G401 (cell line): ENCODE data around the gene CBY1. TPM values are rescaled to one million over a fixed set of nuclear protein-coding genes. Genes with fewer than 3 reads are reported as not detected.

Experiments
- DNase-seq: peaks from one replicate; pipeline ENCODE4 v3.0.0-alpha.2; 2015; ENCODE audit warnings: low spot score
- in situ Hi-C: cut with HindIII; loops from 2 replicates; pipeline ENCODE4 v1.10.0; 2016; ENCODE audit warnings: low sequenced_read_pairs, mixed read lengths
- total RNA-seq: library from RNA; depleted of rRNA; stranded (reverse); fragments of >200 nt; shearing (Covaris generic); gene quantifications from 2 replicates; pipeline ENCODE4 v1.2.3, GENCODE V29; 2014

The CBY1 gene
- total RNA-seq, 1 experiment from 2014 or later, result 47.6 TPM

DNA sequence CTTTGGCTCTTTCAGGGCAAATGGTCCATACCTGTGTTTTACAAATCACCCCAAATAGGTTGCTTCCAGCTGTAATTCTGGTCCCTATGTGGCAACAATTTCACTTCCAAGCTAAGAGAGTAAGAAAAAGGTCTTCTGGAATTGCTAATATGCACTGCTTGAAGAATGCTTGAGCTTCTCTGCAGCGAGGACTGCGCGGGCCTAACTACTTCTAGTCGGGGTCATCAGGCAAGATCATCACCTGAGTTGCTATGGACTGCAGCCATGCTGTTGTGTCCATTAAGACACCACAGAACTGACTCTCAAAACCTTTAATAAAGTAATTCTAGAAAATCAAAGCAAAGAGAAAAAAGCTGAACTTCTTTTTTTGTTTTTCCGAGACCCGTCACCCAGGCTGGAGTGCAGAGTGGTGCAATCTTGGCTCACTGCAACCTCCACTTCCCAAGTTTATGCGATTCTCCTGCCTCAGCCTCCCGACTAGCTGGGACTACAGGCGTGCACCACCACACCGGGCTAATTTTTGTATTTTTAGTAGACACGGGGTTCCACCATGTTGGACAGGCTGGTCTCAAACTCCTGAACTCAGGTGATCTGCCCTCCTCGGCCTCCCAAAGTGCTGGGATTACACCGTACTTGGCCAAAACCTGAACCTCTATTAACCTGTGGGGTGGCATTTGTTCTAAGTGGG is 42.1 kb downstream of the CBY1 start:
- in situ Hi-C loops, result no loop called here
- DNase-seq, result no peak

DNA sequence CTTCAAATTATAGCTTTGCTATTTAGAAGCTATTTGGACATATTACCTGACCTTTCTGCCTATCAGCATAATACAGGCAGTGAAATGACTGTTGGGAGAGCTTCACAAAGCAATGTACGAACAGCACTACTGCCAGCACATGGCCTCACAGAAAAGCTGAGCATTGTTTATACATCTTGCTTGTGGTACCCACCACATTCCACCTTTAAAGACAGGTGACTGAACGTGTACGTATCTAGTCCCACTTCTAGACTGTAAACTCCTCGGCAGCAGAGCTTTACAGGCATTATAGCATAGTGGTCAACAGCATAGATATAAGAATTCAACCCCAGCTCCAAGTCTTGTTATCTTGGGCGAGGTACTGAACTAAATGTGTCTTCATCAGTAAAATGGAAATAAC is 42.7 kb downstream of the CBY1 start:
- in situ Hi-C loops, result no loop called here
- peak; percentile 17 for DNase-seq

DNA sequence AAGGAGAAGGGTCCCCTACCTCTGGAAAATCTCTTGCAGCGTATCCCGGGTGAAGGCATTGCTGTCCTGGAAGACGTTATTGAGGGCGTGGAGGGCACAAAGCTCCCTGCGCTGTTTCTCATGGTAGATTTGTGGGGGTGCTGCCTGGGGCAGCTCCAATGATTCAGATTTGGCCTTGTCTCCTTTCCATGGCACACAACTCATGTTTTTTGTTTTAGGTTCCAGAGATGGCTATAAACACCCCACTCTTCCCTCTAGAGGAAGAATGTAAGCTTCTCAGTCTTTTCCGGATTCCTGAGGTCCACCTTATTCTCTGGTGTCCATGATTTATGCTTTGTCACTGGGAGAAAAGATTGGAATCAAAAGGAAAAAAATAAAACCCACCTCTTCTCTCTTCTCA is 43.3 kb downstream of the CBY1 start:
- in situ Hi-C loops, result no loop called here
- peak; percentile 34 for DNase-seq

DNA sequence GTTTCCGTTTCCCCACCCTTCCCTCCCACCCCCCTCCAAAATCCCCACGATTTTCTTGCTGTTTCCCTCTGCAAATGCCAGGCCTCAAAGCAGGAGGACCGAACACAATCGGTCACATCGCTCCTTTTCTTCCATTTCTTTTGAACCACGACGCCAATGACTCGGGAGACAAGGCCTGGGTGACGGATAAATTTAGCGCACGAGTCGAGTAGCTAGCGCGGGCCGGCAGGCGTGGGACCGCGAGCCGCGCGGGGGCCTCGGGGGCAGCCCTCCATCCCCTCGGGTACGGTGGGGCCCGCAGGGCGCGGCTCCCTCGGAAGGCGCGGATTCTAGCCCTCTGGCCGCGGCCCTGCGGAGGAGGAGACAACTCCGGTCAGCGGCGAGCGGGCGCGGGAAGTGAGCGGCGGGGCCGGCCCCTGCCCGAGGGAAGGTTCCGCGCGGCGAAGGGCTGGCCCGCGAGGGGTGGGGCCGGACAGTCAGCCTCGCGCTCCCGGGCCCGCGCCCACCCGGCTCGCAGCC is 43.9 kb downstream of the CBY1 start:
- in situ Hi-C loops, result no loop called here

DNA sequence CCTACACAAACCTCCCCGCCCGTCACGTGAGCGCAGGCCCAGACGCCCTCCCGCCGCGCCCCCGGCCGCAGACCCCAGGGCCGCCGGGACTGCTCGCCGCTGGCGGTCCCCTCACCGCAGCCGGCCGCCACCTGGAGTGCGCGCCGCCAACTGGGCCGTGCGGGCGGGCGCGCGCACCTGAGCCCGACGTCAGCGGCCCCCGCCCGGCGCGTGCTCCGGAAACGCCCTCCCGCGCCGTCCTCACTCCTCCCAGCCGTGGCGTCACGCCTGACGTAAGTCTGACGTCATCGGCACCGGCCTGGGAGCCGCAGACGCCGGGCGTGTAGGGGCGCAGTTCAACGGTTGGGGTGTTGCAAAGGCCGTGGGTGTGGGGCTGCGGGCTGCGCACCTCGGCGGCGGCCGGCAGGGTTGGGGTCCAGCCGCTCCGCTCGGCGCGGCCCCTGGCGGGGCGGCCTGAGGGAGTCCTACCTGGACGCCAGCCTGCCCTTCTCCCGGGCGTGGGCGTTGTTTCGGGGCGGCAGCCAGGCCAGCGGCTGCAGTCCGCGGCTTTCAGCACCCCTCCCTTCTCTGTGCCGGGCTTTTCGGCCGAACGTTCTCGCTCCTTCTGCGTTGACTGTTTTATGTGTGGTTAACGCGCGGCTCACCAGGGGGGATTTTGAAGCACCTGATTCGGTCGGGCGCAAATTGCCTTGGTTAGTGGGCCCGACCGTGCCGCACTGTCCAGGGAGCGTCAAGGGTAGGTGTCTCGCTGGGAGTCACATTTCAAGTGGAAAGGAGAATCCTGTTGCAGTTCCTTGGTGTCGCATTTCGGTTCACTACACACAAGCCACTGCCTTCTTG is 44.6 kb downstream of the CBY1 start, which contains the start of gene JOSD1:
JOSD1 (minus strand) TSS at position 155 of the 840 bp plus-strand sequence. CDS start 956 bp downstream, outside the sequence.
- DNase-seq, result peak; percentile 93
- in situ Hi-C loops, result no loop called here

More for the DNA sequence above, 43.9 kb downstream of the CBY1 start:
- peak; percentile 41 for DNase-seq

DNA sequence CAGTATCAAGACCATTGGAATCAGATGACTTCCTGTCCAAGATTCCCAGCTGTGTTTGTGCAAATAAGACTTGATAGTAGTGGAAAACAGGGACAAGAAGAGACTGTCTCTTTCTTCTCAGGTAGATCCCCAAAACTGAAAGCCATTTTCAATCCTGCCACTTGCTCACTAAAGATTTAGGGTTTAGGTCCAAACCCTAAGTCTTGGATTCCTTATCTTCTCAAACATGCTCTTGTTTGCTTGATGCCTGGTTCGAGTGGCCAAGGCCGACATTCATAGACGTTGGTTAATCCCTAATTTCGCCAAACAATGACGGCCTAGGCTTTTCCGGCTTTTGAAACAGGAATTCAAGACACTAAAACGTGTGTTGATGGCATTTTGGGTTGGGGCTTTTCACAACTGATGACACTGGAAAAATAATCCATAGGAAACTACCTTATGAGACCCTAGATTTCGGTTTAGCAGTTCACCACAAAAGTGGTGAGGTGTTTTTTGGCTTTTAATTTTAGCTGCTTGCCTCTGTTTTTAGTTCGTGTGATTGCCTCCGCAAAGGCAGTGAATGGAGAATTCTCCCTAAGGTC is 48.3 kb downstream of the CBY1 start:
- in situ Hi-C loops, result no loop called here
- DNase-seq, result no peak

DNA sequence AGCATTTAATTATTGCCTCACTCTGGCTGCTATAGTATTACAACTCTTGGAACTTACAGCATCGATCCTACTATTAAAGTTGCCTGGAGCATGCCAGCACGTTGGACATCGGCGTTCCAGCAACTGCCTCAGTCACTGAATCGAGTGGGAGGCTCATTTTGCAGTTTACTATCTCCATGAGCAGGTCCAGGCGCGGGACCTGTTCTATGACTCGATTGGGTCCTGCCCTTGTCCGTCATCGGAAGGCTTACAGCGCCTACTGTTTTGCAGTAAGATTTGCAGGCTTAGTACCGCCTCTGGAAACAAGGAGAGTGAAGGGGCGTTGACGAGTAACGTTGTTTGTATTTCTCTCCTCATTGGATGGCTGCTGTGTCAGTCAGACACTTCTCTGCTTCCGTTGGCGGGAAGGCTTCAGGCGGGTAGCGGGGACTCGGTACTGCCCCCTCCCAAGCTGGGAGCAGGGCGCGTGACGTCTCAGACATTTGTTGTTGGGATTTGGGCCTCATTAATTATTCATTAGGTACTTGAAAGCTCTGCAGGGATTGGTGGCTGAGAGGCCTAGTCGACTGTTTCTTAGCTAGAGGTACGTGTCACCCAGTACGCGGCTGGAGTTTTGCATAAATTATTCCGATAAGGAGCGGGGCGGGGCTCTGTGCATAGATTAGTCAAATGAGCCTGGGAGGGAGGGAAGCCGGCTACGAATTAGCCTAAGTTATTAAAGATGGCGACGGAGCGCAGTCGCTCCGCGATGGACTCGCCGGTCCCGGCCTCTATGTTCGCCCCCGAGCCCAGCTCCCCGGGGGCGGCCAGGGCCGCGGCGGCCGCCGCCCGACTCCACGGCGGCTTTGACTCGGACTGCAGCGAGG is 49.0 kb downstream of the CBY1 start, which contains the start of gene GTPBP1:
GTPBP1 (plus strand) TSS at position 710 of the 866 bp plus-strand sequence; CDS start at position 722, 12 bp downstream.
- in situ Hi-C loops, result no loop called here
- DNase-seq, result peak; percentile 100

DNA sequence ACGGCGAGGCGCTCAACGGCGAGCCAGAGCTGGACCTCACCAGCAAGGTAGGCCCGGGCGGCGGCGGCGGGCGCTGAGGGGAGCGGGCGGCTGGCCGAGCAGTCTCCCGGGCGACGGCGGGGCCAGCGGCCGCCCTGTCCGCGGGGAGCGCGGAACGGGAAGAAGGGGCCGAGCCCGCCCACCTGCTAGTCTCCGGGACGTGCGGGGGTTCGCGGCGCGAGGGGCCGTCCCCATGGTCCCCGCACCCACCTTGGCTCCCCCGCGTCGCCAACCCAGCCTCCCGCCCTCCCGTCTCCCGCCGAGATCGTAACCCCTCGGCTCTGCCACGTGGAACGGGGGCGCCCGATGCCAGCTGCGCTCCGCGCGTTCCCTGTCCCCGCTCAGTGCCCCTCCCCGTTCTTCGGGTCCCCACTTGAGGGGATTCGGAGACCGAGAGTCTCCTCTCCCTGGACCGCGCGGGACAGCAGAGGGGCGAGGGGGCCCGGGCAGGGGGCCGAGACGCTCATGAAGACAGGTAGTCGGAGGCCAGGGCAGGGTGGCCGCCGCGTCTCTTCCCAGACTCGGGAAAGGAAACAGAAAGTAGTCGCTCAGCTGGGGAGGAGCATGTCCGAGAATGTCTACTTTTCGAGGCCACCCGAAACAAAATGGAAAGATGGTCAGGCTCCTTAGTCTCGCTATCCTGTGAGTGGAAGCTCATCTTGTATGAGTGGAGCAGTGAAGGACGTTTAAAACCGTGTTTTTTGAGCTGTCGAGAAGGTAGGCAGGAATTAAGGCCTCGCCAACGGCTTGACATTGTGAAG is 49.9 kb downstream of the CBY1 start:
- in situ Hi-C loops, result no loop called here
- peak; percentile 19 for DNase-seq

DNA sequence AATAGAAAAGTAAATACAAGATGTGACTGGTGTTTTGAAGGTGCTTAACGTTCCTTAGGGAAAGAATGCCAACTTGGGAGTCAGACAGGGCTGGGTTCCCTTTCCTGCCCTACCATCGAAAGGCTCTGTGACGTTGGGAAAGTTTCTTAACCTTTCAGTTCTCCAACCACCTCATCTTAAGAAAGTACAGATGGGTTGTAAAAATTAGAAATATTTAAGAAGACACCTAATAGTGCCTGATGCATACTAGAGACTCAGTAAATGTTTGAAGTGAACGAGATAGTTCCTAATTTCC is 50.4 kb downstream of the CBY1 start:
- DNase-seq, result no peak
- in situ Hi-C loops, result no loop called here

DNA sequence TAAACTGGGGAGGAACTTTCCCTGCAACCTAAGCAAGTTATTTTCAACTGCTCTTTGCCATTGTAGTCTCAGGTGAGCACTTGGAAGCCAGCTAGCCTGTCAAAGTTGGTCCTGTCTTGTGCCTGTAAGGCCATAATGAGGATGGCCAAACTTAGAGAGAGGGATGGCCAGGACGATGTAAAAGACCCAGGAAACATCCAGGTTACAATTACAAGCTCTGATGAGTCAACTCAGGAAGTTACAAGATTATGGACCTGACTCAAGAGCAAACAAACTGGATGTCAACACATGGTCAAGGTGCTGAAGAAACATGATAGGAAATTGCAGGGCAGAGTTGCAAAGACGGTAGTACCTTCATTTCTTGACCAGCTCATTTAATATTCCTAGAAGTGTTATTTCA is 50.9 kb downstream of the CBY1 start:
- no peak for DNase-seq

DNA sequence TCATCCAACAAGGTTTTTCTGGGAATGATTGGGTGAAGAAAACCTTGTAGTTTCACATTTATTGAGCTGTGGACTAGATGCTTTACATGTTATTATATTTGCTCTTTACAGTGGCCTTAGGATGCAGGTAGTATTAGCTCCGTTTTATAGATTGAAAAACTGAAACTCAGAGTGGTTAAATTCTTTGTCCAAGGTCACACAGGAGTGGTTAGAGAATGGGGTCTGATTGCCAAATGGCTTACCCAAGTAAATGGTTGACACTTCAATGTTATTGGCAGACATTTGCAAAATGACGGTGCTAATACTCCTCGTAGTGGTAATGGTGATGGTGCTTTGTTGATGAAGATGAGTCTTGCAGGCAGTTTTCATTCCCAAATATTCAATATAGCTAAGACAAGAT is 51.5 kb downstream of the CBY1 start:
- in situ Hi-C loops, result no loop called here
- DNase-seq, result no peak

More for the DNA sequence above, 50.9 kb downstream of the CBY1 start:
- in situ Hi-C loops, result no loop called here

DNA sequence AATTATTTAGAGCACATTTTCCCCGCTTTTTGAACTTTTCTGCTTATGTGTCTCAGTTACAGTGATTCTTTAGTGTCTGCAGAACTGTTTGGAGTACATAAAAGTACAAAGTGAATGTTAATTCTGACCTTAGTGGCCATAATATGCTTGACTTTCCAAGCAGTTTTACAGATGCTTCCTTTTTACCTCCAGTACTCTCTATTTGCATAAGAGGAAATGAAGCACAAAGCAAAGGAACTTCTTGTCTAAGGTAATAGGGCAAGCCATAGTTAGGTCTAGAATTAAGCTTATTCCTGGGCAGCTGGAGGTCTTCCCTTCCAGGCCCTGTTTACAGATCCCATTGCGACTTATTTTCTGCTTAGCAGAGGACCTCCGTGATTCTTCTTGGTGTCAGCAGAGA is 52.9 kb downstream of the CBY1 start:
- in situ Hi-C loops, result no loop called here
- no peak for DNase-seq

DNA sequence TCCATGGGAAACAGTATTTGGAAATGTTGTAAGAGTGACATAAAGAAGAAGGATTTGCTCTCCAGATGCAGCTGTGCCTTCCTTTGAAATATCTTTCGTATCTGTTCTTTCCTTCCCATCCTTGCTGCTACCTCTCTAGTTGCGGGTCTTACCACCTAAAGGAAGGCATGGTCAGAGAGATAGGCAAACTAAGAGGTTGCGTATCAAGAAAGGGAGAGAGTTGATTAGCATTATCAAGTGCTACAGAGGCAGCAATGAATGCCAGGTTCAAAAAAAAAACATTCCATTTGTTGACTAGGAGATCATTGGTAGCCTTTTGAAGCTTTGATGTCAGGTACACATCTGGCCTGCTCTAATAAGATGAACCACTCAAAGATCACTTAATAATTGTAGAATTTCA is 53.9 kb downstream of the CBY1 start:
- DNase-seq, result no peak
- in situ Hi-C loops, result no loop called here

DNA sequence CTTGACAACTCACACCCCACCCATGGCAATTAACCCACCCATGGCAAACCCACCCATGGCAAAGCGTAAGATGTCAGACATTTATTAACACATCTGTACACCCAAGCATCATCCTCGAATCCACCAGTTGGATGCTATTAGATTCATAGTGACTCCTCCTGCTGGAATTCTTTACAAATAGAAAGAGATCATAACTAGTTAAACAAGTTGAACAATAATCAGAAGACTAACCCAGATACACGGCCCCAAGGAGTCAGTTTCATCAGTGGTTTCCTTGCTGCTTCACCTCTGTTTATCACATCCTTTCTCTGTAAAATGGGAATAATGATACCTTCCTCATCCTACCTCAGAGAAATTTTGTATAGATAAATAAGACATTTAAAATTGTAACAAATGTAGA is 54.4 kb downstream of the CBY1 start:
- no peak for DNase-seq
- in situ Hi-C loops, result no loop called here

DNA sequence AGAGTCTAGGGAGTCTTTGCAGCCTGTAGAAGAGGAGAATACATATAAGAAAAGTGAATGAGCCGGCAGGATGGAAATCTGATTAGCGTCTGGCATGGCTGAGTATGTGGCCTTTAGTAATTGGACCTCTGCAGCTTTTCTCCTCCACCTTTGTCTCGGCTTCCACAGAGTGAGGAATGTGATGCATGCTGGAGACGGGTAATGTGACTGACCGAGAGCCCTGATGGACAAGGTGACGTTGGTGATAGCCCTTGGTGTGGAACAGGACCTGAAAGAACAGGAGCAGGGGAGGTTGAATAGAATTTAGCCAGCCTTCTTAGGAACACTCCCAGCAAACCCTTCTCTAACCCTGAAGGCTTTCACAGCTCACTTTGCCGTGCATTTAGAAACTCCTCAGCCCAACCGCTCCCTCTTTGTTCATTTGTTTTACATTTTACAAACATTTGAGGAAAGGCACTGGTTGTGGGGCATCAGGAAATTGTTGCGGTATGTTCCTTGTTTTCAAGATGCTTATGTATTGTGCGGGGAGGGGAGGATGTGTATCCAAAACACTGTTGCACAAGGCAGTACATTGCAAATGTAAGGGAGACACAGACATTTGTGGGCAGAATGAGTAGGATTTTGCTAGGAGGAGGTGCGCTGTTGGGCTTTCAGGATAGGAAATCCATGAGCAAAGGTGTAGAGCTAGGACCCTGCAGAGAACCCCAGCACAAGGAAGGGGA is 56.2 kb downstream of the CBY1 start:
- DNase-seq, result no peak
- in situ Hi-C loops, result no loop called here

DNA sequence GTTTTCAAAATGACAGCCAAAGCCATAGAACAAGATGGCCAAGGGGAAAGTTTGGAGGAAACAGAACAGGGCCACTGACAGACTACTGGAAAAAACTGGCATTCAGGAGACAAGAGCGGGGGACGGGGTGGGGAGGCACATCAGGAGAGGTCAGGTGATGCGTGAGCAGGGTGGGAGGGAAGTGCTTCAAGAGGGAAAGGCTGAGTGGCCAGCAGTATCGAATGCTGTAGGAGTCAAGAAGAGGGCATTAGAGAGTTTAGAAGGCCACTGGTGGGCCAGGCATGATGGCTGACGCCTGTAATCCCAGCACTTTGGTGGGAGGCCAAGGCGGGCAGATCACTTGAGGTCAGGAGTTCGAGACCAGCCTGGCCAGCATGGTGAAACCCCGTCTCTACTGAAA is 57.5 kb downstream of the CBY1 start:
- DNase-seq, result no peak
- in situ Hi-C loops, result no loop called here

DNA sequence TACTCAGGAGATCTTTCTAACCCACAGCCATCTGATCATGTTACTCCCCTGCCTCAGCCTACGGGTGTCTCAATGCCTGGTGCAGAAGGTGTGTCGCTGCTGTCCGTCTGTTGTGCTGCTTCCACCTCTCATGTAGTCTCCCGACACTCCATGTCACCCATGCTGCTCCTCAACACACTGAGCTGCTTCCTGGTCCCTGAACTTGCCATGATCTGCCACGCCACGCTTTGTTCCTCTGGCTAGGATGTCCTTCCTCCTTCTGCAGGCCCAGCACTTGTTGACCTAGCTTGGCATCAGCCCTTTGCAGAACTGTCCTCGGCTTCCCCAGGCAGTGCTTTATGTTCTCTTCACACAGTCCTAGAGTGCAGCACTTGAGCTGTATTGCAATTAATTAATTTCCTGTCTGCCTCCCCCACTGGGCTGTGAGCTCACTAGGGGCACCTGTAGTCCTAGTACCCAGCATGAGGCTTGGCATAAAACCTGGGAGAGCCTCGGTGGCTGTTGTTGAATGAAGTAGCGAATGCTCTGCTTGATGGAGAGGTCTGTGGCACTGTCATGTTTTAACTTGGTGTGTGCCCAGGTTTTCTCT is 58.8 kb downstream of the CBY1 start:
- in situ Hi-C loops, result no loop called here
- peak; percentile 27 for DNase-seq
